Fibroblast of lung (primary cell): Measurements from ENCODE around the gene GBP2. TPM values are rescaled to one million over a fixed set of nuclear protein-coding genes. Genes with fewer than 3 reads are reported as not detected.

Experiments
- DNase-seq, 2 donors: peaks; one replicate each; pipeline versions ENCODE4 v3.0.0 to v3.0.0-alpha.2; 2010; ENCODE audit warnings: low read depth in 2 of 2
- H2AFZ ChIP-seq: 2 replicates; pipeline ENCODE4 v1.5.1; 2012; ENCODE audit warnings: low read length, control low read depth, inconsistent platforms
- H3K27ac ChIP-seq: 2 replicates; pipeline ENCODE4 v1.5.1; 2011; ENCODE audit warnings: low read length, control low read depth; ENCODE audit not compliant: insufficient read depth
- H3K27me3 ChIP-seq: 2 replicates; pipeline ENCODE4 v1.5.1; 2011; ENCODE audit warnings: mild to moderate bottlenecking, low read length; ENCODE audit not compliant: control insufficient read depth, insufficient read depth
- H3K36me3 ChIP-seq: 2 replicates; pipeline ENCODE4 v1.5.1; 2011; ENCODE audit warnings: low read length; ENCODE audit not compliant: control insufficient read depth, insufficient read depth
- H3K4me1 ChIP-seq: 2 replicates; pipeline ENCODE4 v1.5.1; 2011; ENCODE audit warnings: low read length; ENCODE audit not compliant: control insufficient read depth, insufficient read depth; ENCODE audit errors: extremely low read depth
- H3K4me2 ChIP-seq: 2 replicates; pipeline ENCODE4 v1.5.1; 2011; ENCODE audit warnings: low read length, control low read depth; ENCODE audit not compliant: insufficient read depth; ENCODE audit errors: extremely low read depth
- H3K4me3 ChIP-seq, 4 experiments: fragments of 200-600 bp in 1 of 4; sonication (generic) in 1 of 4; replicated peaks in 1 of 4; 2 replicates each; pipeline ENCODE4 v1.5.1; 2011 to 2016; ENCODE audit warnings: low read length in 4 of 4, low read depth in 3 of 4, mild to moderate bottlenecking in 3 of 4, control low read depth in 2 of 4, inconsistent platforms in 1 of 4, mixed read lengths in 1 of 4; ENCODE audit not compliant: insufficient read depth in 1 of 4; ENCODE audit errors: control extremely low read depth in 1 of 4
- H3K79me2 ChIP-seq: 2 replicates; pipeline ENCODE4 v1.5.1; 2012; ENCODE audit warnings: mild to moderate bottlenecking, low read length, inconsistent platforms; ENCODE audit not compliant: control insufficient read depth, insufficient read depth
- H3K9ac ChIP-seq: 2 replicates; pipeline ENCODE4 v1.5.1; 2011; ENCODE audit warnings: mild to moderate bottlenecking, low read length, control low read depth; ENCODE audit not compliant: insufficient read depth
- H3K9me3 ChIP-seq: 2 replicates; pipeline ENCODE4 v1.5.1; 2012; ENCODE audit warnings: low read depth, low read length; ENCODE audit not compliant: control insufficient read depth, insufficient read depth
- H4K20me1 ChIP-seq: 2 replicates; pipeline ENCODE4 v1.5.1; 2011; ENCODE audit warnings: low read length; ENCODE audit not compliant: control insufficient read depth, insufficient read depth; ENCODE audit errors: extremely low read depth
- CTCF ChIP-seq, 2 donors: IDR thresholded peaks in 1 of 2; conservative IDR thresholded peaks in 1 of 2; 1 replicate in 1 of 2; 2 replicates in 1 of 2; pipeline ENCODE4 v1.5.1; 2011 to 2012; ENCODE audit warnings: low read length in 2 of 2, control low read depth in 1 of 2, inconsistent platforms in 1 of 2, low read depth in 1 of 2, mild to moderate bottlenecking in 1 of 2
- EZH2 ChIP-seq: IDR thresholded peaks from 2 replicates; pipeline ENCODE4 v1.5.1; 2012; ENCODE audit warnings: low read length, control low read depth, mild to moderate bottlenecking; ENCODE audit errors: missing control alignments
- polyA plus RNA-seq, 2 donors: library from polyadenylated mRNA; depleted of rRNA in 1 of 2; stranded (reverse) in 1 of 2; unstranded in 1 of 2; fragments of >200 nt; gene quantifications; 2 replicates each; pipeline ENCODE4 v1.2.1, GENCODE V29; 2011 to 2012; ENCODE audit warnings: missing spikeins in 1 of 2
- total RNA-seq: library from RNA; depleted of rRNA; stranded (reverse); fragments of >200 nt; gene quantifications from 2 replicates; pipeline ENCODE4 v1.2.1, GENCODE V29; 2014

The GBP2 gene
- total and polyA plus RNA-seq, 2 donors (not counting 1 experiment from before 2014, with no cell fraction given), result 50.6 to 70.7 TPM

GRCh38 chr1:89149229-89149628 is 23.3 kb upstream of the GBP2 start:
- DNase-seq, result peak; percentile 21 to 49
- no peak overlapping the region for H3K4me3 ChIP-seq
- no peaks in the 10 kb centered on the region for H3K79me2 ChIP-seq
- H3K27ac ChIP-seq, result no peak overlapping the region
- no peaks in the 10 kb centered on the region for H3K36me3 ChIP-seq
- H3K9ac ChIP-seq, result no peak overlapping the region
- H3K9me3 ChIP-seq, result no peaks in the 10 kb centered on the region
- H4K20me1 ChIP-seq, result no peaks in the 10 kb centered on the region
- no peak overlapping the region for H3K4me2 ChIP-seq
- H3K27me3 ChIP-seq, result no peaks in the 10 kb centered on the region
- no peaks in the 10 kb centered on the region for H3K4me1 ChIP-seq
- TF ChIP-seq EZH2 (no peak), CTCF (conservative IDR thresholded peaks at IDR 0.05 in 1 of 2, IDR thresholded peaks at IDR 0.05 in 1 of 2; ENCODE audit: low read depth in 1 of 2, low read length in 2 of 2) (peak; percentile 44 to 54)
- H2AFZ ChIP-seq, result no peak overlapping the region

DNA sequence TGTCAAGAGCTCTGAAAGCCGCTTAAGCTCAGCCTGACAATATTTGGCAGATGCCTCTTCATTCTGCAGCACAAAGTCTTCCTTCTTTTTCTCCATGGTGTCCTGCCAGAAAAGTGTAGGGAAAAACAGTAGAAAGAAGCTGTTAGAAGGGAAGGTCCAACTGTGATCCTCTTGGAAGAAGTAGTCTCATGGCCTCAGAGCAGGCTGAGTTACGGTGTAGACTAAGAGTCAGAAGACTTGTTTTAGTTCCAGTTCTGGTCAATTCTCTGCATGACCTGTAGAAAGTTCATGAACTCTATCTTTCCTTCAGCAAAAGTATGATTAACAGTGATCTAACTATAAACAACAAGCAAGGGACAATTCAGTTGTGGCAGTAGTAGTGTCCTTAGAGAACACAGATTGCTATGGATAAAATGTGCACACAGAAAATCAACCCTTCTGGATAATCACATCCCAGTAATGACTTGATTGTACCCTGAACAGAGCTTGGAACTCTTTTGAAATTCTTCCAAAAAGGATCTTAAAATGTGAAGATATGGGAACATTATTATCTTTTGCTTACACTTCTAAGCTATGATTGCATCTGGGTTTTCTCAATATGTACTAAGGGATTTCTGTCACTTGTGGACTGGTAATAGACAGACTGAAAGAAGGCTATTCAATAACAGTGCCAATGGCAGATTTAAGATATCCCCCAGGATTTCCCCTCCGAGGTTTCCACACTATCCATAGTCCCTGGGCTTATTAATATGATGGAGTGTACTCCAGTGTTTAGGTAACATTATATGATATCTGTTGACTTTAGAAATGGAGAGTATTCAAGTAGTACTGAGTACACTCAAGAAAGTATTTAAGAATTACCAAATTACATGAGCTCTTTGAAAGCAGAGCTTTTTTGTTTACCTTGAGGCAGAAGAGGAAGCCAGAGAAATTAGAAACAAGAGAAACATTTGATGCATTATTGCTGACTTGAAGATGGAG is 22.1 kb upstream of the GBP2 start:
- H3K79me2 ChIP-seq, result no peaks in the 10 kb centered on the region
- H3K27ac ChIP-seq, result no peak overlapping the region
- no peak overlapping the region for H3K4me3 ChIP-seq
- H3K9ac ChIP-seq, result no peak overlapping the region
- H3K27me3 ChIP-seq, result no peaks in the 10 kb centered on the region
- H2AFZ ChIP-seq, result no peak overlapping the region
- H3K36me3 ChIP-seq, result no peaks in the 10 kb centered on the region
- no peaks in the 10 kb centered on the region for H3K9me3 ChIP-seq
- H3K4me2 ChIP-seq, result no peak overlapping the region
- DNase-seq, result no peak
- TF ChIP-seq EZH2, result no peak
- H4K20me1 ChIP-seq, result no peaks in the 10 kb centered on the region
- no peaks in the 10 kb centered on the region for H3K4me1 ChIP-seq

DNA sequence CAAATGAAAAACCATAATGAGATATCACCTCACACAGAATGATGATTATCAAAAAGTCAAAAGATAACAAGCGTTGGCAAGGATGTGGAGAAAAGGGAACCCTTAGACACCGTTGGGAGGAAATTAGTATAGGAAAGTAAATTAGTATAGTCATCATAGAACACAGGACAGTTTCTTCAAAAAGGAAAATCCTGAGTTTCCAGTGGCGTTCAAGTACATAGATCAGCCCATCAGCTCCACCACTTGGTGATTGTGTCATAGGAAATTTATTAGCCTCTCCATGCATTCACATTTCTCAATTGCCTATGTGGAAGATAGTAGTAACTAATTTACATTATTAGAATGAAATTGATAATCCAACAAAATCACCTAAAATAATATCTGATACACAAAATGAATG is 20.8 kb upstream of the GBP2 start:
- Histone ChIP-seq H3K9me3 (no peaks in the 10 kb centered on the region), H3K4me3 (no peak overlapping the region), H4K20me1 (no peaks in the 10 kb centered on the region), H3K27me3 (no peaks in the 10 kb centered on the region), H3K9ac (no peak overlapping the region), H3K79me2 (no peaks in the 10 kb centered on the region), H3K36me3 (no peaks in the 10 kb centered on the region), H3K4me1 (no peaks in the 10 kb centered on the region), H2AFZ (no peak overlapping the region), H3K4me2 (no peak overlapping the region), H3K27ac (no peak overlapping the region)
- TF ChIP-seq CTCF (conservative IDR thresholded peaks at IDR 0.05 in 1 of 2, IDR thresholded peaks at IDR 0.05 in 1 of 2; ENCODE audit: low read depth in 1 of 2, low read length in 2 of 2), result no peak
- TF ChIP-seq EZH2, result no peak
- no peak for DNase-seq
